Uterus (tissue), 4 donors: ENCODE results near the gene TRAT1. TPM values are rescaled to one million over a fixed set of nuclear protein-coding genes. Genes with fewer than 3 reads are reported as not detected.
"Not testable (repeated sequence)": the region's sequence is repeated elsewhere in the genome, so short reads cannot be mapped to it uniquely, and the experiment has no call there.

Experiments
- DNase-seq, 2 donors: peaks; one replicate each; pipeline ENCODE4 v3.0.0-alpha.2; 2019 to 2020
- H3K27ac ChIP-seq, 2 donors: fragments of 200-600 bp; sonication (generic); 1 replicate in 1 of 2; 2 replicates in 1 of 2; pipeline ENCODE4 v1.5.1; 2016 to 2018
- H3K27me3 ChIP-seq, 2 donors: fragments of 200-600 bp; sonication (generic); one replicate each; pipeline ENCODE4 v1.5.1; 2018 to 2019; ENCODE audit warnings: control low read depth in 1 of 2
- H3K36me3 ChIP-seq, 2 donors: fragments of 200-600 bp; sonication (generic); one replicate each; pipeline ENCODE4 v1.5.1; 2019; ENCODE audit warnings: control low read depth in 1 of 2
- H3K4me1 ChIP-seq, 2 donors: fragments of 200-600 bp; sonication (generic); one replicate each; pipeline ENCODE4 v1.5.1; 2018 to 2019; ENCODE audit warnings: control low read depth in 1 of 2
- H3K4me3 ChIP-seq, 2 donors: fragments of 200-600 bp; sonication (generic); 1 replicate in 1 of 2; 2 replicates in 1 of 2; pipeline ENCODE4 v1.5.1; 2018 to 2019; ENCODE audit warnings: mild to moderate bottlenecking in 1 of 2
- H3K9me3 ChIP-seq, 2 donors: fragments of 200-600 bp; sonication (generic); one replicate each; pipeline ENCODE4 v1.5.1; 2019; ENCODE audit warnings: control low read depth in 1 of 2
- POLR2A ChIP-seq, 2 donors: fragments of 450-650 bp; IDR thresholded peaks; one replicate each; pipeline ENCODE4 v1.6.1; 2016; ENCODE audit warnings: antibody characterized with exemption in 2 of 2, mild to moderate bottlenecking in 1 of 2, moderate library complexity in 1 of 2
- intact Hi-C: fragments of 100-400 bp; cut with DNase I; formaldehyde crosslinking; loops from one replicate; pipeline ENCODE4 v1.15.1; 2023; ENCODE audit warnings: low total_unique reads
- total RNA-seq, 4 donors: library from RNA; depleted of rRNA in 3 of 4; stranded (reverse); fragments of >200 nt in 3 of 4; gene quantifications; one replicate each; pipeline versions ENCODE4 v1.1.0 to v1.2.4, GENCODE V29; 2014 to 2023
- TF ChIP-seq, protein P1 (sequence below), 4 experiments: fragments of 200-600 bp in 2 of 4; fragments of 450-650 bp in 2 of 4; sonication (generic) in 2 of 4; IDR thresholded peaks; one replicate each; pipeline ENCODE4 v1.5.1; 2016 to 2019; ENCODE audit warnings: antibody characterized with exemption in 4 of 4, mild to moderate bottlenecking in 2 of 4, moderate library complexity in 1 of 4
- donor health status: DM: yes; HTN: yes; CAD: no.

Gene TRAT1
- total RNA-seq, 4 donors from 2014 or later: 0.26 to 3.5 (median 0.35) TPM; not detected in 1

GRCh38 chr3:108823227-108823626, 641 bp downstream of the TRAT1 start:
- Histone ChIP-seq H3K4me1 (no peaks in the 10 kb centered on the region), H3K27me3 (no peaks in the 10 kb centered on the region), H3K4me3 (no peak overlapping the region), H3K27ac (no peak overlapping the region), H3K36me3 (no peaks in the 10 kb centered on the region), H3K9me3 (no peaks in the 10 kb centered on the region)
- intact Hi-C loops: no loop called here
- no peak for DNase-seq
- TF ChIP-seq, protein P1, sequence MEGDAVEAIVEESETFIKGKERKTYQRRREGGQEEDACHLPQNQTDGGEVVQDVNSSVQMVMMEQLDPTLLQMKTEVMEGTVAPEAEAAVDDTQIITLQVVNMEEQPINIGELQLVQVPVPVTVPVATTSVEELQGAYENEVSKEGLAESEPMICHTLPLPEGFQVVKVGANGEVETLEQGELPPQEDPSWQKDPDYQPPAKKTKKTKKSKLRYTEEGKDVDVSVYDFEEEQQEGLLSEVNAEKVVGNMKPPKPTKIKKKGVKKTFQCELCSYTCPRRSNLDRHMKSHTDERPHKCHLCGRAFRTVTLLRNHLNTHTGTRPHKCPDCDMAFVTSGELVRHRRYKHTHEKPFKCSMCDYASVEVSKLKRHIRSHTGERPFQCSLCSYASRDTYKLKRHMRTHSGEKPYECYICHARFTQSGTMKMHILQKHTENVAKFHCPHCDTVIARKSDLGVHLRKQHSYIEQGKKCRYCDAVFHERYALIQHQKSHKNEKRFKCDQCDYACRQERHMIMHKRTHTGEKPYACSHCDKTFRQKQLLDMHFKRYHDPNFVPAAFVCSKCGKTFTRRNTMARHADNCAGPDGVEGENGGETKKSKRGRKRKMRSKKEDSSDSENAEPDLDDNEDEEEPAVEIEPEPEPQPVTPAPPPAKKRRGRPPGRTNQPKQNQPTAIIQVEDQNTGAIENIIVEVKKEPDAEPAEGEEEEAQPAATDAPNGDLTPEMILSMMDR (IDR thresholded peaks at IDR 0.05): no peak
- TF ChIP-seq POLR2A (IDR thresholded peaks at IDR 0.05): no peak

- H3K9me3 ChIP-seq, H3K27me3 ChIP-seq, H3K4me3 ChIP-seq, H3K4me1 ChIP-seq, intact Hi-C loops, H3K27ac ChIP-seq, DNase-seq, H3K36me3 ChIP-seq: not testable (repeated sequence)
Measured at GRCh38 chr3:108823803-108824202, 1.2 kb downstream of the TRAT1 start.

GRCh38 chr3:108826309-108827187, 4.0 kb downstream of the TRAT1 start:
- H3K4me3 ChIP-seq: no peak overlapping the region
- intact Hi-C loops: no loop called here
- H3K36me3 ChIP-seq: no peaks in the 10 kb centered on the region
- DNase-seq: no peak
- no peaks in the 10 kb centered on the region for H3K4me1 ChIP-seq
- no peaks in the 10 kb centered on the region for H3K9me3 ChIP-seq
- TF ChIP-seq POLR2A (IDR thresholded peaks at IDR 0.05): no peak
- TF ChIP-seq, protein P1 (IDR thresholded peaks at IDR 0.05): no peak
- H3K27me3 ChIP-seq: no peaks in the 10 kb centered on the region
- no peak overlapping the region for H3K27ac ChIP-seq

GRCh38 chr3:108830381-108830780, 7.8 kb downstream of the TRAT1 start:
- DNase-seq: no peak
- intact Hi-C loops: no loop called here
- TF ChIP-seq POLR2A (IDR thresholded peaks at IDR 0.05): no peak
- TF ChIP-seq, protein P1 (IDR thresholded peaks at IDR 0.05): no peak
- Histone ChIP-seq H3K27ac (no peak overlapping the region), H3K9me3 (no peaks in the 10 kb centered on the region), H3K4me3 (no peak overlapping the region), H3K4me1 (no peaks in the 10 kb centered on the region), H3K36me3 (no peaks in the 10 kb centered on the region), H3K27me3 (no peaks in the 10 kb centered on the region)

DNA sequence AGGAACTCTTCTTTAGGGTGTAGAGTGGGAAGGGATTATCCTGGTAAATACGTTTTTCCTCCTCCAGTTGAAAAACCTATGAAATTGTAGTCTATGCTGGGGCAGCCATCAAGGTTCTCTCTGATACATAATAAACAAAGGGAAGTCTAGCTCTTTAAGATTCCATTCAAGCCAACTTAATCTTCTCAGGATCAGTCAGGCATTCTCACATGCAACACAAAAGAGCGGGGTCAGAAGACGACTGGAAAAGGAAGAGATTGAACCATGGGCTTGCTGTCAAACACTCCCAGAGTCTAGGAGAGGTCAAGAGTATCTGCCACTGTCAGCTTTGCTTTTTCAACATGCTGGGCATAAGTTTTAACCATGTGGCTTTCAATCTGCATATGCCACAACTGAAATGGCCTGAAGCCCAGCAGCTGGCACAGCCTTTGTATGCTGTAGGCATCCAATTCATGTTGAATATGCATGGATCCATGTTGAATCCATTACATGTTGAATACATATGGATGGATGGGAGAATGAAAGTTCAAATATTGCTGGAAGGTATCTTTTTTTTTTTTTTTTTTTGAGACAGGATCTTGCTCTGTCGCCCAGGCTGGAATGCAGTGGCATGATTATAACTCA, 8.5 kb downstream of the TRAT1 start:
- Histone ChIP-seq H3K4me3 (no peak overlapping the region), H3K36me3 (no peaks in the 10 kb centered on the region), H3K27ac (no peak overlapping the region), H3K4me1 (no peaks in the 10 kb centered on the region), H3K9me3 (no peaks in the 10 kb centered on the region), H3K27me3 (no peaks in the 10 kb centered on the region)
- TF ChIP-seq, protein P1 (IDR thresholded peaks at IDR 0.05): no peak
- no peak for TF ChIP-seq POLR2A (IDR thresholded peaks at IDR 0.05)
- intact Hi-C loops: no loop called here
- no peak for DNase-seq
